Body of pancreas (tissue), 4 donors: ENCODE results near the gene CLDN4. TPM values are rescaled to one million over a fixed set of nuclear protein-coding genes. Genes with fewer than 3 reads are reported as not detected.
"Not testable (repeated sequence)": the region's sequence is repeated elsewhere in the genome, so short reads cannot be mapped to it uniquely, and the experiment has no call there.

Source experiments
- ATAC-seq: fragments of 150-250 bp; one replicate; pipeline ENCODE4 v1.9.1; 2016
- DNase-seq, 4 donors: peaks; one replicate each; pipeline ENCODE4 v3.0.0-alpha.2; 2019
- H3K27ac ChIP-seq, 4 donors: fragments of 200-600 bp; sonication (generic); 1 replicate in 3 of 4; 2 replicates in 1 of 4; pipeline versions ENCODE4 v1.5.1 to v1.6.1; 2016 to 2019; ENCODE audit warnings: mild to moderate bottlenecking in 1 of 4, mixed read lengths in 1 of 4, moderate library complexity in 1 of 4
- H3K27me3 ChIP-seq, 2 donors: fragments of 200-600 bp; sonication (generic); one replicate each; pipeline ENCODE4 v1.6.0; 2016; ENCODE audit warnings: mild to moderate bottlenecking in 1 of 2
- H3K36me3 ChIP-seq, 2 donors: fragments of 200-600 bp; sonication (generic); replicated peaks in 1 of 2; 2 replicates each; pipeline ENCODE4 v1.5.1; 2016; ENCODE audit warnings: low read depth in 2 of 2; ENCODE audit not compliant: insufficient read depth in 1 of 2
- H3K4me1 ChIP-seq: fragments of 200-600 bp; sonication (generic); one replicate; pipeline ENCODE4 v1.6.0; 2016
- H3K4me3 ChIP-seq, 2 donors: fragments of 200-600 bp; sonication (generic); 1 replicate in 1 of 2; 2 replicates in 1 of 2; pipeline ENCODE4 v1.5.1; 2016 to 2019
- H3K9me3 ChIP-seq, 3 donors: fragments of 200-600 bp; sonication (generic); 1 replicate in 2 of 3; 2 replicates in 1 of 3; pipeline ENCODE4 v1.5.1; 2016
- POLR2A ChIP-seq, 3 donors: fragments of 450-650 bp; IDR thresholded peaks; one replicate each; pipeline ENCODE4 v1.6.1; 2016; ENCODE audit warnings: antibody characterized with exemption in 3 of 3, mild to moderate bottlenecking in 2 of 3
- WGBS, 2 donors: methylation state at CpG; one replicate each; pipeline ENCODE4 v1.1.5; 2017; 5-methylcytosine and 5-hydroxymethylcytosine counted together
- intact Hi-C: fragments of 100-400 bp; cut with DNase I; formaldehyde crosslinking; loops from one replicate; pipeline ENCODE4 v1.15.1; 2023
- total RNA-seq, 2 donors: library from RNA; depleted of rRNA; stranded (reverse); fragments of >200 nt; gene quantifications; one replicate each; pipeline ENCODE4 v1.1.0, GENCODE V29; 2016
- TF ChIP-seq, protein P1 (sequence below), 7 experiments: fragments of 450-650 bp in 4 of 7; fragments of 200-600 bp in 3 of 7; sonication (generic) in 3 of 7; IDR thresholded peaks; one replicate each; pipeline ENCODE4 v1.5.1; 2016 to 2019; ENCODE audit warnings: antibody characterized with exemption in 7 of 7

The CLDN4 gene, protein sequence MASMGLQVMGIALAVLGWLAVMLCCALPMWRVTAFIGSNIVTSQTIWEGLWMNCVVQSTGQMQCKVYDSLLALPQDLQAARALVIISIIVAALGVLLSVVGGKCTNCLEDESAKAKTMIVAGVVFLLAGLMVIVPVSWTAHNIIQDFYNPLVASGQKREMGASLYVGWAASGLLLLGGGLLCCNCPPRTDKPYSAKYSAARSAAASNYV
- total RNA-seq: 10 to 100 TPM; 65.6 to 76.8 TPM

- peaks cover 59% of the 10 kb centered on the region for H3K4me1 ChIP-seq
- no peaks in the 10 kb centered on the region for H3K36me3 ChIP-seq
- peak; percentile 97 to 98 (median 98) for DNase-seq
- WGBS, 2 donors: 10 to 11% methylated on average over 10 to 42 of the region's 42 CpGs
- peak within 1 kb of the TSS; percentile 96 to 100 (median 99) for H3K27ac ChIP-seq
- H3K4me3 ChIP-seq: peak within 1 kb of the TSS; percentile 59 to 88
- no peaks in the 10 kb centered on the region for H3K27me3 ChIP-seq
- intact Hi-C loops: no loop called here
- H3K9me3 ChIP-seq: no peaks in the 10 kb centered on the region
- peak; percentile 65 for ATAC-seq
- peak; percentile 99 to 100 (median 100) for TF ChIP-seq POLR2A (IDR thresholded peaks at IDR 0.05)
- TF ChIP-seq, protein P1, sequence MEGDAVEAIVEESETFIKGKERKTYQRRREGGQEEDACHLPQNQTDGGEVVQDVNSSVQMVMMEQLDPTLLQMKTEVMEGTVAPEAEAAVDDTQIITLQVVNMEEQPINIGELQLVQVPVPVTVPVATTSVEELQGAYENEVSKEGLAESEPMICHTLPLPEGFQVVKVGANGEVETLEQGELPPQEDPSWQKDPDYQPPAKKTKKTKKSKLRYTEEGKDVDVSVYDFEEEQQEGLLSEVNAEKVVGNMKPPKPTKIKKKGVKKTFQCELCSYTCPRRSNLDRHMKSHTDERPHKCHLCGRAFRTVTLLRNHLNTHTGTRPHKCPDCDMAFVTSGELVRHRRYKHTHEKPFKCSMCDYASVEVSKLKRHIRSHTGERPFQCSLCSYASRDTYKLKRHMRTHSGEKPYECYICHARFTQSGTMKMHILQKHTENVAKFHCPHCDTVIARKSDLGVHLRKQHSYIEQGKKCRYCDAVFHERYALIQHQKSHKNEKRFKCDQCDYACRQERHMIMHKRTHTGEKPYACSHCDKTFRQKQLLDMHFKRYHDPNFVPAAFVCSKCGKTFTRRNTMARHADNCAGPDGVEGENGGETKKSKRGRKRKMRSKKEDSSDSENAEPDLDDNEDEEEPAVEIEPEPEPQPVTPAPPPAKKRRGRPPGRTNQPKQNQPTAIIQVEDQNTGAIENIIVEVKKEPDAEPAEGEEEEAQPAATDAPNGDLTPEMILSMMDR (IDR thresholded peaks at IDR 0.05): no peak
Measured at GRCh38 chr7:73830681-73831583, at the start of gene CLDN4. Gene CLDN4 (plus strand): TSS chr7:73830996. CDS start chr7:73831202, 206 bp downstream.

DNA sequence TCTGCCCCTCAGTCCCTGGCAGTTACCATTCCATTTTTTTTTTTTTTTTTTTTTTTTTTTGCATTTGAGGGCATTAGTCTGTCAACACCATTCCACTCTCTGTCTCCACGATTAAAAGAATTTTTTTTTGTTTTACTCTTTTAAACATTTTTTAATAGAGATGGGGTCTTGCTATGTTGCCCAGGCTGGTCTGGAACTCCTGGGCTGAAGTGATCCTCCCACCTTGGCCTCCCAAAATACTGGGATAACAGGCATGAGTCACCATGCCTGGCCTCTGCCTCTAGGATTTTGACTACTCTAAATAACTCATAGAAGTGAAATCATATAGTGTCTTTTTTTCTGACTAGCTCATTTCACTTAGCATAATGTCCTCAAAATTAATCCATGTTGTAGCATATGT, 44.2 kb upstream of the CLDN4 start:
- Histone ChIP-seq H3K27me3 (no peaks in the 10 kb centered on the region), H3K9me3 (no peaks in the 10 kb centered on the region), H3K27ac (no peak overlapping the region), H3K4me1 (peaks cover 4% of the 10 kb centered on the region), H3K36me3 (no peaks in the 10 kb centered on the region), H3K4me3 (no peak overlapping the region)
- ATAC-seq (no peak), DNase-seq (no peak)
- WGBS, 2 donors: 79 to 82% methylated on average over 1 of the region's 1 CpG
- intact Hi-C loops: no loop called here
- no peak for TF ChIP-seq POLR2A (IDR thresholded peaks at IDR 0.05)
- TF ChIP-seq, protein P1 (IDR thresholded peaks at IDR 0.05): no peak

DNA sequence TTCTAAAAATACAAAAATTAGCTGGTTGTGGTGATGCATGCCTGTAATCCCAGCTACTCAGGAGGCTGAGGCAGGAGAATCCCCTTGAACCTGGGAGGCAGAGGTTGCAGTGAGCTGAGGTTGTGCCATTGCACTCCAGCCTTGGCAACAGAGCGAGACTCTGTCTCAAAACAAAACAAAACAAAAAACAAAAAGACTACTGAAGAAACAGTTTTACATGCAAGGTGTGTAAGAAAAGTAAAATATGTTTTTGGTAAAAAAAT, 43.1 kb upstream of the CLDN4 start:
- H3K4me3 ChIP-seq, DNase-seq, ATAC-seq, H3K36me3 ChIP-seq, intact Hi-C loops, H3K9me3 ChIP-seq, H3K27ac ChIP-seq, H3K27me3 ChIP-seq: not testable (repeated sequence)
- 100% methylated on average over 1 of the region's 1 CpG for WGBS, 2 donors
- peaks cover 13% of the 10 kb centered on the region for H3K4me1 ChIP-seq

- no peak for TF ChIP-seq POLR2A (IDR thresholded peaks at IDR 0.05)
- TF ChIP-seq, protein P1 (IDR thresholded peaks at IDR 0.05): no peak
- H3K27ac ChIP-seq: no peak overlapping the region
- no peak for ATAC-seq
- no peaks in the 10 kb centered on the region for H3K36me3 ChIP-seq
- no peak overlapping the region for H3K4me3 ChIP-seq
- no peak for DNase-seq
- H3K4me1 ChIP-seq: peaks cover 26% of the 10 kb centered on the region
- H3K27me3 ChIP-seq: no peaks in the 10 kb centered on the region
- WGBS, 2 donors: 92 to 96% methylated on average over 4 of the region's 4 CpGs
- H3K9me3 ChIP-seq: no peaks in the 10 kb centered on the region
- intact Hi-C loops: no loop called here
Measured at GRCh38 chr7:73789051-73789450, 41.7 kb upstream of the CLDN4 start.

DNA sequence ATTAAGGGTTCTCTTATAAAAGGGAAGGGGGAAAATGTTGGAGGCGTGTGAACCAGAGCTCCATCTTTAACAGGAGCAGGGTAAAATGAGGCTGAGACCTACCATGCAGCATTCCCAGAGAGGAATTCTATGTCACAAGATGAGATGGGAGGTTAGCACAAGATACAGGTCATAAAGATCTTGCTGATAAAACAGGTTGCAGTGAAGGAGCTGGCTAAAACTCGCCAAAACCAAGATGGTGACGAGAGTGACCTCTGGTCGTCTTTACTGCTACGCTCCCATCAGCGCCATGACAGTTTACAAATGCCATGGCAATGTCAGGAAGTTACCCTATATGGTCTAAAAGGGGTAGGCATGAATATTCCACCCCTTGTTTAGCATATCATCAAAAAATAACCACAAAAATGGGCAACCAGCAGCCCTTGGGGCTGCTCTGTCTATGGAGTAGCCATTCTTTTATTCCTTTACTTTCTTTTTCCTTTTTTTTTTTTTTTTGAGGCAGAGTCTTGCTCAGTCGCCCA, 39.6 kb upstream of the CLDN4 start:
- H3K27me3 ChIP-seq, H3K4me3 ChIP-seq, ATAC-seq, DNase-seq, H3K9me3 ChIP-seq, H3K27ac ChIP-seq, intact Hi-C loops, H3K36me3 ChIP-seq: not testable (repeated sequence)
- H3K4me1 ChIP-seq: peaks cover 34% of the 10 kb centered on the region
- WGBS, 2 donors: 91 to 92% methylated on average over 7 of the region's 7 CpGs

DNA sequence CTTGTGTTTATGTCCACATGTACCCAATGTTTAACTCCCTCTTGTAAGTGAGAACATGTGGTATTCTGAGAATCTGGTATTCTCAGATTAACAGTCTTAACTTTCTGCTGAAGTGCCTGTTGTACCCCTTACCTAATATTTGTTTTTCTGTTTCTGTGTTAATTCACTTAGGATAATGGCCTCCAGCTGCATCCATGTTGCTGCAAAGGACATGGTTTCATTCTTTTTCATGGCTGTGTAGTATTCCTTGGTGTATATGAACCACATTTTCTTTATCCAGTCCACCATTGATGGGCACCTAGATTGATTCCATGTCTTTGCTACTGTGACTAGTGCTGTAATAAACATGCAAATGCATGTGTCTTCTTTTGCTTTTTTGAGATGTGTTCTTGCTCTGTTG, 35.6 kb upstream of the CLDN4 start:
- H3K4me3 ChIP-seq, ATAC-seq, DNase-seq, H3K9me3 ChIP-seq, H3K36me3 ChIP-seq, intact Hi-C loops, H3K27ac ChIP-seq, H3K27me3 ChIP-seq: not testable (repeated sequence)
- H3K4me1 ChIP-seq: peaks cover 29% of the 10 kb centered on the region

DNA sequence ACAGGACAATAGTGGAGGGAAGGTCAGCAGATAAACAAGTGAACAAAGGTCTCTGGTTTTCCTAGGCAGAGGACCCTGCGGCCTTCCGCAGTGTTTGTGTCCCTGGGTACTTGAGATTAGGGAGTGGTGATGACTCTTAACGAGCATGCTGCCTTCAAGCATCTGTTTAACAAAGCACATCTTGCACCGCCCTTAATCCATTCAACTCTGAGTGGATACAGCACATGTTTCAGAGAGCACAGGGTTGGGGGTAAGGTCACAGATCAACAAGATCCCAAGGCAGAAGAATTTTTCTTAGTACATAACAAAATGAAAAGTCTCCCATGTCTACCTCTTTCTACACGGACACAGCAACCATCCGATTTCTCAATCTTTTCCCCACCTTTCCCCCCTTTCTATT, 34.1 kb upstream of the CLDN4 start:
- H3K9me3 ChIP-seq, H3K4me3 ChIP-seq, H3K27me3 ChIP-seq, H3K36me3 ChIP-seq, H3K27ac ChIP-seq, ATAC-seq, DNase-seq, intact Hi-C loops: not testable (repeated sequence)
- 76 to 96% methylated on average over 3 to 6 of the region's 6 CpGs for WGBS, 2 donors
- peaks cover 29% of the 10 kb centered on the region for H3K4me1 ChIP-seq

GRCh38 chr7:73797176-73797575, 33.6 kb upstream of the CLDN4 start:
- H3K4me3 ChIP-seq, ATAC-seq, H3K36me3 ChIP-seq, intact Hi-C loops, H3K27me3 ChIP-seq, DNase-seq, H3K27ac ChIP-seq, H3K9me3 ChIP-seq: not testable (repeated sequence)
- peaks cover 26% of the 10 kb centered on the region for H3K4me1 ChIP-seq
- WGBS, 2 donors: no CpG with 5 or more reads among the region's 34 CpGs
